HG03060 (cell line): ENCODE measurements around the gene ZRANB2.

ENCODE experiments used
- ATAC-seq: cut with Tn5 transposase; IDR thresholded peaks from one replicate; pipeline ENCODE4 v1.9.1; 2021; ENCODE audit warnings: low read depth, moderate number of reproducible peaks; ENCODE audit not compliant: unreplicated experiment

The ZRANB2 gene, protein sequence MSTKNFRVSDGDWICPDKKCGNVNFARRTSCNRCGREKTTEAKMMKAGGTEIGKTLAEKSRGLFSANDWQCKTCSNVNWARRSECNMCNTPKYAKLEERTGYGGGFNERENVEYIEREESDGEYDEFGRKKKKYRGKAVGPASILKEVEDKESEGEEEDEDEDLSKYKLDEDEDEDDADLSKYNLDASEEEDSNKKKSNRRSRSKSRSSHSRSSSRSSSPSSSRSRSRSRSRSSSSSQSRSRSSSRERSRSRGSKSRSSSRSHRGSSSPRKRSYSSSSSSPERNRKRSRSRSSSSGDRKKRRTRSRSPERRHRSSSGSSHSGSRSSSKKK

DNA sequence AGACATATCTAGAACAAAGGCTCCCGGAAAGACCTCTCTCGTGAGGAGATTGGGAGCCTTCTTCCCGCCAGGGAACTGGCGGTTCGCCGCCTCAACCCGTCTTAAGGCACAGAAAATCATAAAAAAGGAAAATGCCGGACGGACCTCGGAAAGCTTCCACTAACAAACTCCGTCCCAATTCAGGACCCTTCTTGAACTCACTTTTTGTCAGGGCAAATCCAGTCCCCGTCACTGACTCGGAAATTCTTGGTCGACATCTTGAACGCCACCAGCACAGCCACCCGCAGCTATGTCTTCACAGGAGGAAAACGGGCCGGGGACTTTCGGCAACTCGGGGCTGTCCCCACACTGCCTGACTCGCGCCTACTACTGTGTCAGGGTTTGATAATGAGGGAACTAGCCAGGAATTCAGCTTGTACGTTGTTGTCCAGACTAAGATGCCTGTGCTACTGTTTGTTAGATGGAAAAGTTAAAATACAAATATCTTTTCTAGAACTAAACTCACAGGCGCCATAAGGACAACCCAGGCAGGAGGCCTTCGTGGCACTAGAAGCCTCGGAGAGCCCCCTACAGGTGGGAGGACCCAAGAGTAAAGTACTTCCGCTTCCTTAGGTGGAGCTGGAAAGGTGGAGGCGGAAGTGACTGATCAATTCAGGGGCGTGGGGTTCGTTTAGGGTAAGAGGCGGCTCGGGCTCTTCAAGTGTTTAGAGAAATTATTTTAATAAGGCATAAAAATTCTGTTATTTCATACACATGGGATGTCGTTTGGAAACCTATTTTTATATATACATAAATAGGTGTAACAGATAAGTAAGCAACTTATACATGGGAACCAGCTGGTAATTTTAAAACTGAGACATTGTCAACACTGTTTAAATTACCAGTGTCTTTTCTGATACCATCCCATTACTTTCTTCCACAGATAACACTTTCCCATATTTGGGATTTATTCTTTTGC, at the start of gene ZRANB2:
Gene ZRANB2 (minus strand): TSS at position 297 of the 958 bp plus-strand sequence. CDS start 40 bp downstream, at position 257.
- peak; percentile 98 for ATAC-seq

DNA sequence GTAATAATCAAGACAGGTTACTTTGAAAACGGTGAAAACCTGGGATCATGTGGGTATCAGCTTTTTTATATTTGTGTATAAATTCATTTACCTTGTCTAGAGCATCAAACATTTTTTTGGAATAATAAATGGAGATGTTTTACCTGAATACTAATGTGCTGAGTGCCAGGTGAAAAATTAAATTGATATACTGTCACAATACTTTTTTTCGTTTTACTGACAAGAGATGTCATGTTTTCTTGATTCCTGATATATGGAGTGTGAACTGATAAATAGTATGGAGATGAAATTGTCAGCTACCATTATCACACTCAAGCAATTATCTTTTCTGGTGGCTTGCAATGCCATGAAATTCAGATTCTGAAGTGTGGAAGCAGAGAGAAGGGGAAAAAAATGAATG, 47.2 kb upstream of the ZRANB2 start:
- ATAC-seq = no peak

DNA sequence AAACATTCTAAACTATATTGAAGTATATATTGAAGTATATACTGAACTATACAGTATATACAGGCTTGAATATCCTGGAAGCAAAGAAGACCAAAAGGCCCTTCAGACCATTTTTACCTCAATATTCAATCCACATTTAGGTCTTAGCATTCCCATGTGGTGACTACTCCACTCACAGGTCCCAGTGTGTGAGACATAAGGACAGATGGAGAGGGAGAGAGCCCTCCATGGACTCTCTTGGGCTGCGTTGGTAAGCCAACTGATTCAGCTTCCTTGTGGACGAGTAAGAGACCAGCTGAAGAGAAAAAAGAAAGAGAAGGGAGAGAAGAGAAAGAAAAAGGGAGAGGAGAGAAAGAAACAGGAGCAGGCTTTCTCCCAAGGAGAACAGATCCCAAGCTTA, 37.3 kb upstream of the ZRANB2 start:
- ATAC-seq = no peak

DNA sequence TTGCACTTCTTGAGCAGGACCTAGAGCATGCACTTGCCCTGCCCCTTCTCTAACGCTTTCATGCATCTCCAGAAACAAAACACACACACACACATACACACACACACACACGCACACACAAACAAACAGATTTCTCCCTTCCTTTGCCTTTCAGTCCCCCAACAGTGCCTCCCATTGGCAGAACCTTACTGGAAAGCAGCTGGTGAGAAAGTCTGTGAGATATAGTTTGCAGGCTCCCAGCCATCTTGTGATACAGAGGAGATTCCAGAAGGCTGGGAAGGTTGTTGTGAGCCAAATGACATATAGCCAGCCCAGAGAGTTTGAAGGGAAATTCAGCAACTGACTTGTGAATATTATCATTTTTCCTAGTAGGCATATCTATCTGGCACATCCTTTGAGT, 35.9 kb upstream of the ZRANB2 start:
- no peak for ATAC-seq

DNA sequence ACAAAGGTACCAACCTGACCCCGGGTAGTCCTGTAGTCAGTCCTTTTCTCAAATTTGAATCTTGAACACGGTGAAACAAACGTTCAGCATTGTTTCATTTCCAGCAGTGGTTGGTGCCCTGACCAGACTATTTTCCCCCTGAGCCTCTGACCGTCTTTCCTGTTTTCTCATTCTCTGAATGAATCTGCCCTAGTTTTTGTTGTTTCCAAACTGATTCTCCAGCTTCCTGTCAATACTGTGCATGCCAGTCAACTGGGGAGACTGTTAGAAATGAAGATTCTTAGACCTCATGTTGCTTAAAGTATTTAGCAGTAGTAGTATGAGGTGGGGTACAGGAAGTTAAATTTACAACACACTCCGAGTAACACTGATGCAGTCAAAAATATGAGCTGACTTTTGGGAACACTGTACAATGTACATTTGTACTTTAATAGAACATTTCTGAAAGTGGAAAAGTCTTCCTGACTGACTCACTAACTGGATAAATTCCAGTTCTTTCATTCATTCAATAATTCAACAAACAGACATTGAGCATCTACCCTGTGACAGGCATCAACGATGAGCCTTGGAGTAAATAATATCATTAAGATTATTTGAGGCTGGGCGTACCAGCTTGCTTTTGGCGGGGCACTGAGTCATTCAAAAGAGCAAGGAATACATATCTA, 26.0 kb upstream of the ZRANB2 start:
- no peak for ATAC-seq

DNA sequence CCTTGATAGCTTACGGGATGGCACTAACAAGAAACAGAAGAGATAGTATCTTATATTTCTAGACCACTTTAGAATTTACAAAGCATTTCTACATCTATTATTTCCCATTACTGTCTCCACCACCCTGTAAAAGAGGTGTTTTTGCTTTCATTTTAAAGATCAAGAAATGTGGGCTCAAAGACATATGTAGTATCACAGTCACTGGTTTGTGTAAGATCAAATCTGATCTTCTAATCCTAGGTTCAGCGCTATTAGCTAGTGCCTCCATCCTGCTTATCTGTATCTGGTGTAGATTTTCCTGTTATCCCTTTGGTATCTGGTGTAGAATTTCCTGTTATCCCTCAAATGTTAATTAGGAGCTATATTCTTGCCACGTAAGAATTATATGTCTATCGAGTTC, 23.6 kb upstream of the ZRANB2 start:
- ATAC-seq = no peak

DNA sequence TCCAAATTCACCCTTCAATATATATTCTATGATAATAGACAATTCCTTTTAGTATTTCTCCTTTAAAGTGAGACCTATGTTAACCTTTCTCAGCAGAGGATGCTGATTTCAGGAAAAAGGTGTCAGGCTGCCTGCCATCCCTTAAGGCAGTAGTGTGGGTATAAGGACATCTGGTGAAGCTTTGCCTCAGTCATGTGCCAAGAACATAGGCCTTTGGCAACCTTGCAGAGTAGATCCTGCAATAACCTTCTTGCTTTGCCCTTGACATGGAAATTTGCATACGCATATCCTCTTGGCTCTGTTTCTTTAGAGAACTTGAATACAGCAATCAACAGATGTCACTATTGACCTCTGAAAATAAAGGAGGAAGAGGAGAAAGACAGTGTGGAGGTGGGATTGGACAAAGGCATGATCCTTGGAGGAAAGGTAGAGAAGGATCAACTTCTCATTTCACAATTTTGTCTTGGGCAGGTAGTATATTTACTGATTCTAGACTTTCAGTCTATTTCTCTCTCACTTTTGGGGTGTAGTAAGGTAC, 21.1 kb upstream of the ZRANB2 start:
- no peak for ATAC-seq

DNA sequence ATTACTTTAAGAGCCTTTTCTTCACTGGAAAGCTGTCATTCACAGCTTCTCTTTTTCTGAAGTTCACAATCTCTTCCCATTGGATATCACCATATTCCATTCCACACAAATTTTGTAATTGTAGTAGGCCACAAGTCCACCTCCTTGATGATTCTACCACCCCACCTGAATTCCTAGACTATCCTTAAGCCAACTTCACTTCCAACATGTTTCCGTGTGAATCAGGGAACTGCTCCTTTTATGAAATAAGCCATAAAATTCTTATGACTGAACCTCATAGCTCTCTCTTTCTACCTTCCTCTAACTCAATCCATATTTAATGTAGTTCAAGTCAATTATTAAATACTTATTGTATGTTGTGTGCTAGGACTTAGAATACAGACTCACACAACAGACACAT, 16.6 kb upstream of the ZRANB2 start:
- ATAC-seq = no peak

DNA sequence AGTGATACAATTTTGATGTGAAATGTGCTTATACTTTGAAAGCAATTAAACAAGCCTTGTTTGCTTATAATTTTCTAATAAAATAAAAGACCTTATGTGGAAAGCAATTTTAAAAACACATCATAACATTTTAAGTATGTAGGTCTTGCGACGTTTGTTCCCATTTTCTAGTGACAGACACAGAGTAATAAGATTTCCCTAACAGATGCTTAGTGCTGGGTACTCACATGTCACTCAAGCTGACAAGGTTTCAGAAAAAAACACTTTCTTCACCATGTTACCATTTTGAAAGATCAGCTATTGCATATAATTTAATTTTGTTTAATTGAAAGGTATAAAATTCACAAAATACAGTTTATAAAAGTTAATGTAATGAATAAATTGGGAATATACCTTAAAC, 14.1 kb upstream of the ZRANB2 start:
- ATAC-seq = no peak

DNA sequence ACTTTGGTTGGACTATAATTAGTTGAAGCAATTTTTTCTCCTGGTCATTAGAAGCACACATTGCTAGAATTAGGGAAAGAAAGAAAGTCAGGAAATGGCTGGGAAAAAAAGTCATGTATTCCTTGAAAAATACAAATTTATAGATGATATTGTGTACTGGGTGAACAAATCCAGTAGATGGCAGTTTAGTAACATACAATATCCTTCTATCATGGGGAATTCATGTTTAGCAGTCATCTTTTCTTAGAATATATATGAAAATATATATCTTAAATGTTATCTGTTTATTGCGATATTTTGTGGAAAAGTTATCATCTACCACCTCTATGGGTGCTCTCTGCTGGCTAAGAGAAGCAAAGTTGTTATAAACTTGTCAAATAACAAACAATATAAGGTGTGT, 13.1 kb upstream of the ZRANB2 start:
- no peak for ATAC-seq

DNA sequence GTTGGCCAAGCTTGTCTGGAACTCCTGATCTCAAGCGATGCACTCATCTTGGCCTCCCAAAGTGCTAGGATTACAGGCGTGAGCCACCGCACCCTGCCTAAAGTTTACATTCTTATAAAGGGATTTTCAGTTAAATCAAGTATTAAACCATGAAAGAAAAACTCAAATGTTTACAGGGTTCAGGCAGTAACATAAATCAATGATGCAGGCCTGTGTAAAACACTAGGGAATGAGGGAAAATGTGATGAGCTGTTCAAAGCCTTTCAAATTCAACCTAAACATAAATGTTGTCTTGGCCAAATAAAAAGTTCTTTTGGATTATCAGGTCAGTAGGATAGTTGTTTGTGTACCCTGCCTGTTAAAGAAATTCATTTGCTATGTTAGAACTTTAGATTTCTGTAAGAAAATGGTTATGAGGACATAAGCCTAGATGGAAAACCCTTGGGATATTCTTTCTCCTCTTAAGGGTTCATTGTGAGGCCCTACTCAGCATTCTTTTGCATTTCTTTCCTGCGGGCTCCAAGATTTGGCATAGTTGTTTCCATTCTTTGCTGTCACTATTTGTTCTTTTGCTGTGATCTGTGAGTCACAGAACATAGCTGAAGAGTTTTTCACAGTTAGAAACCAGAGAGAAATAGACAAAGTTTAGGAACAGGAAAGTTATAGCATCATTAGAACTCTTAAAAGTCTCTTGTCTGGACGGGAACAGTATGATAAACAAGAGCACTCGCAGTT, 8.9 kb upstream of the ZRANB2 start:
- ATAC-seq = no peak

DNA sequence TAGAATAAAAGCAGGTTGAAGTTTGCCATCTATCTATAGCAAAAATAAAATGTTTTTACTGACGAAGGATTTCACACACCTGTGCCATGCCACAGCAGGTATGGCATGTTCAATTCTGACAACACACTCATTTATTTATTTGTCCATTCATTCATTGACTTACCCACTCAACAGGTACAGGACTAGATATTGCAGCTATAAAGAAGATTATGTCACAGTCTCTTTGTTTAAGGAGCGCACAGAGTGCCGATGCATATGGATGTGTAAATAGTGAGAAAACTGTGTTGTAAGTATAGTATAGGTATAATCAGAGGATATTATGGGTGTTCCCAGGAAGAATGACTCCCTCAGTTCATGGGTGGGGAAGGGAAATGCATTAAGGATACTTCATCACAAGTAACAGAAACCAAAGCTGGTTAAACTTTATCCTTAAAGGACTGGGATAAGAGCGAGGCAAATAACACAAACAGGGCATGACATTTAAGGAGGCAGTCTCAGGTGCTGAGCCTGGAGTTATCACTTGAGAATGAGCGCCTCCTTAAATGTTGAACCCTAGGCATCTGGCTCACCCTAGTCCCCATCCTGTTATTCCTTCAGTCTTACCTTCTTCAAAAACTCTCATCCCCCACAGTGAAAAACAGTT, 7.9 kb upstream of the ZRANB2 start:
- no peak for ATAC-seq

DNA sequence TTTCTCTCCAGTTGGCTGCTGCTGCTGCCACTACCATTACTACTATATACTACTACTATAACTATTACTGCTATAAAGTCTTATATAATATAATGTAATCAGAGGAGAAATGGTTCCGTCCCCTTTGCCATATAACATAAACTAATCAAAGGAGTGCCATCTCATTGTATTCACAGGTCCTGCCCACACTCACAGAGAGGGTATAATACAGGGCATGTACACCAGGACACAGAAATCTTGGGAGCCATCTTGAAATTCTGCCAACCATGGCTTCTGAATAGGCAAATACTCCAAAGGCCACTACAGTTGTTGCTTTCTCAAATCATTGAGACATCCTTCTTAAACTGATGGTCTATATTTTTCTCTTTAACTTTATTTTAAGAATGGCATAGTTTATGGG, 6.9 kb upstream of the ZRANB2 start:
- ATAC-seq = no peak

DNA sequence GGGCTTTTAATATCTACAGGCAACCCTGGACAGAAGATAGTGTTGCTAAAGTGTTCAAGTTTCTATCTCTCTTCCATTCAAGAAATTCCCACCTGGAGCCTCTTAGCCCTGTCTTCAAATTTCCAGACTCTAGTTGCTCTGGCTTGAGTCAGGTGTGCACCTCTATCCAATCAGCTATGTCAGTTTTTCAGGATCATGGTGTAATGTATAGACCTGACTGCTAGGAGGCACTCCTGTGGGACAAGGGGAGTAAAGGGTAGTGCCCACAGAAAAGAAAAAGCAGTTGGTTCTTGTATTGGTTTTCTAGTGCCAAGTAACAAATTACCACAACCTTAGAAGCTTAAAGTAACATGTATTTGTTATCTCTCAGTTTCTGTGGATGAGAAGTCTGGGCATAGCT, 6.2 kb upstream of the ZRANB2 start:
- no peak for ATAC-seq

DNA sequence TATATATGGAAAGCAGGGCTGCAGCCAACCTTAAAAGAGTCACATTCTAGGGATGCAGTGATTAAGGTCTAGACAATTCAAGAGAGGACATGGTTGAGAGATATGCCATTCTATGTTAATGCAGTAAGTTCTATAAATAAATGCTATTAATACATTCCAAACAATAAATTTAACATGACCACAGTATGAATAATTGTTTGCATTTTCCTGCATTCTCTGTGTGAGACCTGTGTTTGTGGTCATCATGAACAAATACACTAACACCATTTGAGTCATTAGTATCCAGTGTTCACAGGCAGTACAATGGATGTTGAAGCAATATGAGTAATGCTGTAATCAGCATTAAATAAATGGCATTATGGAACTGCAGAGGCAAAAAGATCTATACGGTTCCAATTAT, 5.5 kb upstream of the ZRANB2 start:
- ATAC-seq = no peak

DNA sequence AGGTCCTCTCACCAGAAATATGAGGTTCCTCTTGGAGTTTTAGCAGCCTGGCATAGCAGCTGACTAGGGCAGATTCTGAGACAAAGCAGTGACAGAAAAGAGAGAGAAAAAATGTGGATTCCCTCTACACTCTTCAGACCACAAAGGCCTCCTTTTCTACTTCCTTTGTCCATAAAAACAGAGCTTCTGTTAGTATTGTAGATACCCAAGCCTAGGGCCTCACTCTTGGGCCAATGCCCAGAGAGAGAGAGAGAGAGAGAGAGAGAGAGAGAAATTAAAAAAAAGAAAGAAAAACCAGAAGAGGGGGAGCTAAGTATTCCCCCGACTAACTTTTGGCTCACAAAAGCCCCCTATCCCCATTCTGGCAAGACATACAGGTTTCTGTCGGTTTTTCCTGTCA, 2.4 kb upstream of the ZRANB2 start:
- no peak for ATAC-seq

DNA sequence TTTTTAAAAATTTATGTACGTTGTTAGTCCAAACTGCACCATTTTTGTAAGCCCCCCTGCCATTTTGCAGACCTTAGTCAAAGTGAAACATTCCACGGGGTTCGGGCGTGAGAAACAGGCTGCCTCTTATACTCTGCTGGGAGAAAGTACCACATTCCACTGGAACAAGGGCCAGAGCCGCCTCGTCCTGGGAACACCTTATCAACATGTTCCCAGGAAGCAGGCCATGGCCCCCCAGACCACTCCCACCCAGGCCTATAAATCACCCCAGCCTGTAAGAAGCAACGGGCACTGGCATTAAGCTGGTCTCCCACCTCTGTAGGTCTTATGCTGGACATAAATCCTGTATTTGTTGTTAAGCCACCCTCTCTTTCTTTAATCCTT, 854 bp upstream of the ZRANB2 start:
- ATAC-seq = no peak

DNA sequence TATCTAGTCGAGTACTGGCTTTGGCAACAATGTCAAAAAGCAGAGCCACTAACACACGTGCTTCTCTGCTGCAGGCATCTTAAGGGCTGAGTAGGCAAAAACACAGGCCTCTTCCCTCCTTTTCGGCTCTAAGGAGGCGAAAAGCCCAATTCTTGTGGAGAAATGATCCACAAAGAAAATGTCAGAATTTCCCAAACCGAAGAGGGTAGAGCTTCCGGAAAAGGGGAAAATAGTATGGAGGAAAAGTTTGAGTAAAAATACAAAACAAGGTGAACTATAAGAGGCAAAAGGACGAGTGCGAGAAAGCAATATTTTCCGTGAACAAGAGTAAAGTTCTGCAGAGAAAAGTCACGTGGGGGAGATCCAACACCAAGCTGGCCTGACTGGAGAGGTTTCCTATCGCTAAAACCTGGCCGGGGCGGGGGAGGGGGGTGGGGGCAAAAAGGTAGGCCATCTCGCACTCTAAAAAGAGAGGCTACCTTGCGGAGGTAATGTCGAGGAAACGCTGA, 551 bp downstream of the ZRANB2 start:
- ATAC-seq = no peak

DNA sequence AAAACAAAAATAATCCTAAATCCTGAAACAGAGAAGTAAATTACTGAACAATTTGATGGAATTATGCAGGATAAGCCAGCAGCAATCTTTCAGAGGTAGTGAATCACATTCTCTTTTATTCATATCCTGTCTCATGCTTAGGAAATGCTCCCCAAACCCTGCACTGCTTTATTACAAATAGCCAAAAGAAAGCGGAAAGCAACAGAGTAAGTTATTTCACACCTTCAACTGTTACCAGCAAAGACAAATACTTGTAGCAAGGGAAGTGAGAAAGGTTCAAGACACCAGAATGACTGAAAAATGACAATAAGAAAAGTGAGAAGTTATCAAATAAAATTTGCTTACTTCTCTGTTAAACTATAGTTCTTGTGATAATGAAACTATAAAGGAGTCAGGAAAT, 6.2 kb downstream of the ZRANB2 start:
- ATAC-seq = no peak

DNA sequence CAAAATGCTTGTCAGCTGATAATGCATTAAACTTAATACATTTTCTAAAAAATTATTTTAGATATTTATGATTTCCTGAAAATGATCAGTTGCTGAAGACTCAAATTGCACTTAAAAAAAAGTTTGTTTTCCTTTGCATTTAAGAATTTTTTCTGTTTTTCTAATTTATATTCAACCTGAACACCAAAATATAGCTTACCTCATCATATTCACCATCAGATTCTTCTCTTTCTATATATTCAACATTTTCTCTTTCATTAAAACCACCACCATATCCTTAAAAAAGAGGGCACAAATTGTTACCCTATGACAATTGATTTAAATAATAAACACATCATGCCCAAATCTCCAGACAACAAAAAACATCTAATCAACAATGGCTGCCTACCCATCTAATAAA, 8.6 kb downstream of the ZRANB2 start:
- no peak for ATAC-seq
